Endometrium (tissue), 2 donors: ENCODE results near the gene UGDH.
"Not testable (repeated sequence)": the region's sequence is repeated elsewhere in the genome, so short reads cannot be mapped to it uniquely, and the experiment has no call there.

Experiments used
- FAIRE-seq: peaks from 2 replicates; lab custom pipeline; 2012; peaks lifted over from hg19 to GRCh38; lab: Jason Lieb, UNC
- donor health status: control.
- donor health status: control.

The UGDH gene

GRCh38 chr4:39529534-39529933 is 2.3 kb upstream of the UGDH start:
- FAIRE-seq, result no peak

- no peak for FAIRE-seq
These were observed 824 bp upstream of the UGDH start for GRCh38 chr4:39528061-39528465.

- no peak for FAIRE-seq
These were observed 409 bp downstream of the UGDH start for GRCh38 chr4:39526765-39527295.

- no peak for FAIRE-seq
These were observed 1.2 kb downstream of the UGDH start for GRCh38 chr4:39525822-39526690.

- no peak for FAIRE-seq
These were observed 2.9 kb downstream of the UGDH start for GRCh38 chr4:39524161-39524957.

GRCh38 chr4:39522068-39522467 is 5.2 kb downstream of the UGDH start:
- no peak for FAIRE-seq

GRCh38 chr4:39521253-39521919 is 5.9 kb downstream of the UGDH start:
- FAIRE-seq, result no peak

- FAIRE-seq, result no peak
These were observed 8.8 kb downstream of the UGDH start for GRCh38 chr4:39518484-39518883.

GRCh38 chr4:39516407-39516966 is 10.8 kb downstream of the UGDH start:
- FAIRE-seq, result no peak

- FAIRE-seq, result not testable (repeated sequence)
These were observed 11.4 kb downstream of the UGDH start for GRCh38 chr4:39515669-39516401.

- no peak for FAIRE-seq
These were observed 12.3 kb downstream of the UGDH start for GRCh38 chr4:39514888-39515401.

GRCh38 chr4:39514266-39514665 is 13.0 kb downstream of the UGDH start:
- not testable (repeated sequence) for FAIRE-seq

GRCh38 chr4:39510348-39510929 is 16.8 kb downstream of the UGDH start:
- FAIRE-seq, result no peak

- FAIRE-seq, result no peak
These were observed 21.7 kb downstream of the UGDH start for GRCh38 chr4:39505581-39505980.

- no peak for FAIRE-seq
These were observed 22.7 kb downstream of the UGDH start for GRCh38 chr4:39504538-39504937.

- FAIRE-seq, result not testable (repeated sequence)
These were observed 24.6 kb downstream of the UGDH start for GRCh38 chr4:39502664-39503035.

- no peak for FAIRE-seq
These were observed 25.1 kb downstream of the UGDH start for GRCh38 chr4:39502019-39502663.

- no peak for FAIRE-seq
These were observed 28.6 kb downstream of the UGDH start for GRCh38 chr4:39498727-39499020.

- no peak for FAIRE-seq
These were observed 29.1 kb downstream of the UGDH start for GRCh38 chr4:39497909-39498726.
